ENCODE measurements around the gene CLDN20.

DNA sequence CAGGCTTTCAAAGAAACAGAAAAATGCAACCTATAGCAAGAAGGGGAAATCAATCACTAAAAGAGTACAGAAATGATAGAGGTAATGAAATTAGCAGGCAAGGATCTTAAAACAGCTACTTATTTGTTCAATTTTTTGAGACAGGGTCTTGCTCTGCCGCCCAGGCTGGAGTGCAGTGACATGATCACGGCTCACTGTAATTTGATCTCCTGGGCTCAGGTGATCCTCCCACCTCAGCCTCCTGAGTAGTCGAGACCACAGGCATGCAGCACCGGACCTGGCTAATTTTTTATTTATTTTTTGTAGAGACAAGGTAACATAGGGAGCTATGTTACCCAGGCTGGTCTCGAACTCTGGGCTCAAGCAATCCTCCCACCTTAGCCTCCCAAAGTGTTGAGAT lies 28.9 kb downstream of the CLDN20 start:
- TF ChIP-seq, protein P1, sequence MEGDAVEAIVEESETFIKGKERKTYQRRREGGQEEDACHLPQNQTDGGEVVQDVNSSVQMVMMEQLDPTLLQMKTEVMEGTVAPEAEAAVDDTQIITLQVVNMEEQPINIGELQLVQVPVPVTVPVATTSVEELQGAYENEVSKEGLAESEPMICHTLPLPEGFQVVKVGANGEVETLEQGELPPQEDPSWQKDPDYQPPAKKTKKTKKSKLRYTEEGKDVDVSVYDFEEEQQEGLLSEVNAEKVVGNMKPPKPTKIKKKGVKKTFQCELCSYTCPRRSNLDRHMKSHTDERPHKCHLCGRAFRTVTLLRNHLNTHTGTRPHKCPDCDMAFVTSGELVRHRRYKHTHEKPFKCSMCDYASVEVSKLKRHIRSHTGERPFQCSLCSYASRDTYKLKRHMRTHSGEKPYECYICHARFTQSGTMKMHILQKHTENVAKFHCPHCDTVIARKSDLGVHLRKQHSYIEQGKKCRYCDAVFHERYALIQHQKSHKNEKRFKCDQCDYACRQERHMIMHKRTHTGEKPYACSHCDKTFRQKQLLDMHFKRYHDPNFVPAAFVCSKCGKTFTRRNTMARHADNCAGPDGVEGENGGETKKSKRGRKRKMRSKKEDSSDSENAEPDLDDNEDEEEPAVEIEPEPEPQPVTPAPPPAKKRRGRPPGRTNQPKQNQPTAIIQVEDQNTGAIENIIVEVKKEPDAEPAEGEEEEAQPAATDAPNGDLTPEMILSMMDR (IDR thresholded peaks at IDR 0.05) = no peak
- no peak for TF ChIP-seq POLR2A (IDR thresholded peaks at IDR 0.05)
